ENCODE results near the gene LMNTD2. TPM values are rescaled to one million over a fixed set of nuclear protein-coding genes. Genes with fewer than 3 reads are reported as not detected.

Gene LMNTD2
- total RNA-seq, 1 experiment from 2014 or later: 4.0 TPM

- Mint-ChIP-seq H3K9me3 (peaks cover 21% of the 10 kb centered on the region), H3K27me3 (ENCODE audit: low read depth) (peaks cover 7% of the 10 kb centered on the region), H3K36me3 (peaks cover 36% of the 10 kb centered on the region), H3K4me1 (no peaks in the 10 kb centered on the region; the same call in 1 of the 2 replicates), H3K4me3 (no peak overlapping the region), H3K27ac (no peak overlapping the region)
- no peak for DNase-seq (ENCODE audit: low spot score)
- CTCF ChIA-PET: no interaction called here
- no peak for ATAC-seq
- no peak for TF ChIP-seq ZNF121 (CRISPR knock-in tag; IDR thresholded peaks at IDR 0.05)
- no peak for TF ChIP-seq ETV6 (CRISPR knock-in tag; IDR thresholded peaks at IDR 0.05)
- no peak for TF ChIP-seq ERG (CRISPR knock-in tag; IDR thresholded peaks at IDR 0.05)
- no peak for TF ChIP-seq FOXP4 (CRISPR knock-in tag; IDR thresholded peaks at IDR 0.05)
- TF ChIP-seq SP1 (CRISPR knock-in tag; conservative IDR thresholded peaks at IDR 0.05): no peak
- POLR2A ChIA-PET: no interaction called here
Observed at GRCh38 chr11:515131-515530, 45.4 kb downstream of the LMNTD2 start.

- peaks cover 40% of the 10 kb centered on the region for H3K36me3 Mint-ChIP-seq
- H3K27ac Mint-ChIP-seq: no peak overlapping the region
- peaks cover 7% of the 10 kb centered on the region for H3K27me3 Mint-ChIP-seq (ENCODE audit: low read depth)
- H3K4me3 Mint-ChIP-seq: no peak overlapping the region
- TF ChIP-seq ZNF671 (CRISPR knock-in tag; IDR thresholded peaks at IDR 0.05): no peak
- no peak for TF ChIP-seq GTF2I (CRISPR knock-in tag; conservative IDR thresholded peaks at IDR 0.05)
- TF ChIP-seq KAT7 (CRISPR knock-in tag; IDR thresholded peaks at IDR 0.05; ENCODE audit: borderline replicate concordance): no peak
- no peak for TF ChIP-seq IRF2 (CRISPR knock-in tag; IDR thresholded peaks at IDR 0.05; ENCODE audit: borderline replicate concordance, low read depth)
- no peak for TF ChIP-seq ZNF423 (CRISPR knock-in tag; IDR thresholded peaks at IDR 0.05)
- TF ChIP-seq TEAD1 (CRISPR knock-in tag; IDR thresholded peaks at IDR 0.05): no peak
- TF ChIP-seq TEAD4 (CRISPR knock-in tag; IDR thresholded peaks at IDR 0.05): no peak
- no peak for TF ChIP-seq AR (CRISPR knock-in tag; IDR thresholded peaks at IDR 0.05)
- TF ChIP-seq CBFB (CRISPR knock-in tag; IDR thresholded peaks at IDR 0.05; ENCODE audit: low read depth): no peak
- no peak for TF ChIP-seq CREB1 (CRISPR knock-in tag; IDR thresholded peaks at IDR 0.05)
- TF ChIP-seq E2F5 (CRISPR knock-in tag; IDR thresholded peaks at IDR 0.05): no peak
- TF ChIP-seq NR3C1 (CRISPR knock-in tag; conservative IDR thresholded peaks at IDR 0.05; ENCODE audit: low read depth): no peak
- TF ChIP-seq CREM (CRISPR knock-in tag; IDR thresholded peaks at IDR 0.05): no peak
- TF ChIP-seq IRF1 (CRISPR knock-in tag; IDR thresholded peaks at IDR 0.05): no peak
- no peak for TF ChIP-seq PRDM15 (CRISPR knock-in tag; IDR thresholded peaks at IDR 0.05)
- no peak for TF ChIP-seq ELF4 (CRISPR knock-in tag; IDR thresholded peaks at IDR 0.05; ENCODE audit: low read depth)
- TF ChIP-seq ZBTB43 (CRISPR knock-in tag; IDR thresholded peaks at IDR 0.05): no peak
- TF ChIP-seq ZNF512 (CRISPR knock-in tag; IDR thresholded peaks at IDR 0.05; ENCODE audit: borderline replicate concordance): no peak
- POLR2A ChIA-PET: no interaction called here
- H3K4me1 Mint-ChIP-seq: no peaks in the 10 kb centered on the region; the same call in 1 of the 2 replicates
- CTCF ChIA-PET: no interaction called here
- DNase-seq (ENCODE audit: low spot score) (no peak), ATAC-seq (no peak)
- peaks cover 21% of the 10 kb centered on the region for H3K9me3 Mint-ChIP-seq
Observed at GRCh38 chr11:514606-515005, 45.9 kb downstream of the LMNTD2 start.

Data from WTC11 (cell line).